ENCODE measurements around the gene DIAPH1. TPM values are rescaled to one million over a fixed set of nuclear protein-coding genes. Genes with fewer than 3 reads are reported as not detected.

DIAPH1 gene
- total RNA-seq, 1 donor from 2014 or later, result 65.8 TPM

GRCh38 chr5:141488591-141489561 is 129.9 kb downstream of the DIAPH1 start, which contains the start of gene PCDHGC5:
TSS of gene PCDHGC5 (plus strand) at chr5:141489081. CDS start at chr5:141489241, 160 bp downstream.
- peaks cover 5 to 23% of the 10 kb centered on the region in 2 donors for H3K4me1 ChIP-seq
- DNase-seq (ENCODE audit: low spot score in 2 of 2), result no peak

GRCh38 chr5:141487131-141487530 is 131.7 kb downstream of the DIAPH1 start:
- Histone ChIP-seq H3K4me1 (peaks cover 6 to 29% of the 10 kb centered on the region in 2 donors), H3K9me3 (no peaks in the 10 kb centered on the region), H3K27ac (no peak overlapping the region), H3K36me3 (peaks cover 16 to 24% of the 10 kb centered on the region in 2 donors), H3K27me3 (no peaks in the 10 kb centered on the region), H3K4me3 (no peak overlapping the region)
- no peak for DNase-seq (ENCODE audit: low spot score in 2 of 2)
- no peak for TF ChIP-seq CTCF (IDR thresholded peaks at IDR 0.05)
- intact Hi-C loops (cut with DNase I), result no loop called here

More at GRCh38 chr5:141488591-141489561, 129.9 kb downstream of the DIAPH1 start, which contains the start of gene PCDHGC5:
- no peaks in the 10 kb centered on the region for H3K9me3 ChIP-seq
- peak within 1 kb of the TSS; percentile 23 to 56 for H3K27ac ChIP-seq
- no peaks in the 10 kb centered on the region for H3K27me3 ChIP-seq
- intact Hi-C loops (cut with DNase I), result no loop called here
- peak within 1 kb of the TSS in 1 of 2 donors; percentile 2 for H3K4me3 ChIP-seq
- no peak for TF ChIP-seq CTCF (IDR thresholded peaks at IDR 0.05)
- H3K36me3 ChIP-seq, result peaks cover 16 to 24% of the 10 kb centered on the region in 2 donors

GRCh38 chr5:141486091-141486490 is 132.7 kb downstream of the DIAPH1 start:
- no peak for TF ChIP-seq CTCF (IDR thresholded peaks at IDR 0.05)
- H3K4me1 ChIP-seq, result peaks cover 6 to 34% of the 10 kb centered on the region in 2 donors
- no peak overlapping the region for H3K27ac ChIP-seq

GRCh38 chr5:141485321-141486055 is 133.3 kb downstream of the DIAPH1 start:
- intact Hi-C loops (cut with DNase I), result no loop called here
- peaks cover 9% of the 10 kb centered on the region in 2 donors for H3K36me3 ChIP-seq
- DNase-seq (ENCODE audit: low spot score in 2 of 2), result no peak
- TF ChIP-seq CTCF (IDR thresholded peaks at IDR 0.05), result no peak
- H3K9me3 ChIP-seq, result no peaks in the 10 kb centered on the region
- no peaks in the 10 kb centered on the region for H3K27me3 ChIP-seq
- H3K4me1 ChIP-seq, result peaks cover 12 to 37% of the 10 kb centered on the region in 2 donors
- H3K4me3 ChIP-seq, result peak overlapping the region; percentile 45 to 62
- no peak overlapping the region for H3K27ac ChIP-seq

More at GRCh38 chr5:141486091-141486490, 132.7 kb downstream of the DIAPH1 start:
- intact Hi-C loops (cut with DNase I), result no loop called here
- Histone ChIP-seq H3K4me3 (no peak overlapping the region), H3K27me3 (no peaks in the 10 kb centered on the region), H3K9me3 (no peaks in the 10 kb centered on the region), H3K36me3 (peaks cover 9 to 15% of the 10 kb centered on the region in 2 donors)
- DNase-seq (ENCODE audit: low spot score in 2 of 2), result no peak

- H3K27ac ChIP-seq, result peak within 1 kb of the TSS in 1 of 2 donors; percentile 31
- peaks cover 15 to 44% of the 10 kb centered on the region in 2 donors for H3K4me1 ChIP-seq
- intact Hi-C loops (cut with DNase I), result no loop called here
Measured at GRCh38 chr5:141484641-141485311, 134.0 kb downstream of the DIAPH1 start, which contains the start of gene PCDHGC4. TSS of gene PCDHGC4 (plus strand) at chr5:141485030. CDS start at chr5:141485174, 144 bp downstream.

More at GRCh38 chr5:141484641-141485311, 134.0 kb downstream of the DIAPH1 start, which contains the start of gene PCDHGC4:
- TF ChIP-seq CTCF (IDR thresholded peaks at IDR 0.05), result no peak
- Histone ChIP-seq H3K36me3 (peaks cover 4 to 9% of the 10 kb centered on the region in 2 donors), H3K4me3 (peak within 1 kb of the TSS; percentile 45 to 62), H3K9me3 (no peaks in the 10 kb centered on the region), H3K27me3 (no peaks in the 10 kb centered on the region)
- no peak for DNase-seq (ENCODE audit: low spot score in 2 of 2)

All from ascending aorta (tissue), 2 donors.